H1 (cell line): ENCODE data around the gene TFF3. TPM values are rescaled to one million over a fixed set of nuclear protein-coding genes. Genes with fewer than 3 reads are reported as not detected.

Experiments
- BACH1 ChIP-seq: IDR thresholded peaks from 2 replicates; pipeline ENCODE4 v1.6.1; 2012; ENCODE audit warnings: low read length, improper control_type of control experiment
- CBX5 ChIP-seq: fragments of 300-800, 300-1000 bp; sonication (generic); IDR thresholded peaks from 2 replicates; pipeline ENCODE4 v1.7.1; 2016; ENCODE audit warnings: antibody characterized with exemption, low read length, low read depth
- CHD2 ChIP-seq: IDR thresholded peaks from 2 replicates; pipeline ENCODE4 v1.6.1; 2012; ENCODE audit warnings: low read length, improper control_type of control experiment
- FOSL1 ChIP-seq: IDR thresholded peaks from 2 replicates; pipeline ENCODE4 v1.6.1; 2011; ENCODE audit warnings: mild to moderate bottlenecking, low read depth, low read length, moderate library complexity; ENCODE audit not compliant: insufficient read depth
- KDM4A ChIP-seq: IDR thresholded peaks from one replicate; pipeline ENCODE4 v1.7.1; 2012; ENCODE audit warnings: low read depth, mild to moderate bottlenecking, moderate library complexity, low read length, inconsistent platforms; ENCODE audit not compliant: severe bottlenecking
- polyA plus RNA-seq, 7 experiments: library from polyadenylated mRNA; depleted of rRNA in 3 of 7; stranded (reverse) in 5 of 7; unstranded in 2 of 7; fragments of >200 nt in 5 of 7; fragments of 200-250 nt in 2 of 7; gene quantifications; 1 replicate in 5 of 7; 2 replicates in 1 of 7; 4 replicates in 1 of 7; pipeline versions ENCODE4 v1.2.1 to v1.2.3, GENCODE V29; 2011 to 2013; ENCODE audit warnings: missing spikeins in 2 of 7, mixed read lengths in 2 of 7
- total RNA-seq: library from RNA; stranded (reverse); fragmentation: NEBNext Ultra II Directional; extraction: Animal tissue kit (Norgen Biotek cat#: 25700); gene quantifications from 2 replicates; pipeline ENCODE4 v1.2.1, GENCODE V29; 2021

Gene TFF3
- total and polyA plus RNA-seq, 2 of the 8 experiments (the other 6 are each of a cell fraction or from before 2014, with no cell fraction given) = 1.7 to 6.7 TPM

- no peak for TF ChIP-seq CBX5
- no peak for TF ChIP-seq KDM4A
- TF ChIP-seq FOSL1 = no peak
- no peak for TF ChIP-seq CHD2
- no peak for TF ChIP-seq BACH1
Measured at GRCh38 chr21:42306366-42307035, 8.7 kb downstream of the TFF3 start (continued).
